ENCODE measurements around the gene ABHD2.

Gene ABHD2

GRCh38 chr15:89051875-89052274 lies 36.4 kb upstream of the ABHD2 start:
- peak overlapping the region; percentile 74 to 96 (median 80) for H3K27ac Mint-ChIP-seq
- no peaks in the 10 kb centered on the region for H3K36me3 Mint-ChIP-seq (ENCODE audit: low read depth)
- H3K9me3 Mint-ChIP-seq, result peaks cover 4% of the 10 kb centered on the region
- H3K27me3 Mint-ChIP-seq (ENCODE audit: low read depth), result no peaks in the 10 kb centered on the region
- TF ChIP-seq CTCF (IDR thresholded peaks at IDR 0.05; ENCODE audit: unreplicated experiment in 3 of 3), result no peak
- no peak overlapping the region for H3K4me3 Mint-ChIP-seq
- H3K4me1 Mint-ChIP-seq, result peaks cover 12% of the 10 kb centered on the region

GRCh38 chr15:89052474-89052873 lies 35.8 kb upstream of the ABHD2 start:
- Mint-ChIP-seq H3K27me3 (ENCODE audit: low read depth) (no peaks in the 10 kb centered on the region), H3K4me1 (peaks cover 12% of the 10 kb centered on the region), H3K27ac (peak overlapping the region; percentile 74 to 96 (median 80)), H3K4me3 (no peak overlapping the region), H3K36me3 (ENCODE audit: low read depth) (no peaks in the 10 kb centered on the region), H3K9me3 (peaks cover 4% of the 10 kb centered on the region)
- no peak for TF ChIP-seq CTCF (IDR thresholded peaks at IDR 0.05; ENCODE audit: unreplicated experiment in 3 of 3)

- Mint-ChIP-seq H3K27ac (no peak overlapping the region), H3K9me3 (peaks cover 1% of the 10 kb centered on the region), H3K4me3 (no peak overlapping the region)
These were observed 33.4 kb upstream of the ABHD2 start for GRCh38 chr15:89054873-89055272.

GRCh38 chr15:89057506-89058133 lies 30.6 kb upstream of the ABHD2 start:
- H3K27ac Mint-ChIP-seq, result no peak overlapping the region

More at GRCh38 chr15:89054873-89055272, 33.4 kb upstream of the ABHD2 start:
- Mint-ChIP-seq H3K36me3 (ENCODE audit: low read depth) (no peaks in the 10 kb centered on the region), H3K4me1 (peaks cover 12% of the 10 kb centered on the region), H3K27me3 (ENCODE audit: low read depth) (peaks cover 6% of the 10 kb centered on the region)
- no peak for TF ChIP-seq CTCF (IDR thresholded peaks at IDR 0.05; ENCODE audit: unreplicated experiment in 3 of 3)

GRCh38 chr15:89058376-89058775 lies 29.9 kb upstream of the ABHD2 start:
- Mint-ChIP-seq H3K4me1 (no peaks in the 10 kb centered on the region), H3K27ac (no peak overlapping the region), H3K4me3 (no peak overlapping the region), H3K9me3 (no peaks in the 10 kb centered on the region), H3K36me3 (ENCODE audit: low read depth) (no peaks in the 10 kb centered on the region), H3K27me3 (ENCODE audit: low read depth) (peaks cover 6% of the 10 kb centered on the region)
- TF ChIP-seq CTCF (IDR thresholded peaks at IDR 0.05; ENCODE audit: unreplicated experiment in 3 of 3), result no peak

More at GRCh38 chr15:89057506-89058133, 30.6 kb upstream of the ABHD2 start:
- no peaks in the 10 kb centered on the region for H3K9me3 Mint-ChIP-seq
- no peaks in the 10 kb centered on the region for H3K36me3 Mint-ChIP-seq (ENCODE audit: low read depth)
- H3K4me1 Mint-ChIP-seq, result no peaks in the 10 kb centered on the region
- TF ChIP-seq CTCF (IDR thresholded peaks at IDR 0.05; ENCODE audit: unreplicated experiment in 3 of 3), result peak; percentile 98 to 99 (median 98)
- peaks cover 6% of the 10 kb centered on the region for H3K27me3 Mint-ChIP-seq (ENCODE audit: low read depth)
- H3K4me3 Mint-ChIP-seq, result no peak overlapping the region

GRCh38 chr15:89058876-89059405 lies 29.3 kb upstream of the ABHD2 start:
- Mint-ChIP-seq H3K36me3 (ENCODE audit: low read depth) (no peaks in the 10 kb centered on the region), H3K9me3 (no peaks in the 10 kb centered on the region), H3K27ac (no peak overlapping the region), H3K27me3 (ENCODE audit: low read depth) (peaks cover 6% of the 10 kb centered on the region), H3K4me1 (no peaks in the 10 kb centered on the region), H3K4me3 (no peak overlapping the region)
- TF ChIP-seq CTCF (IDR thresholded peaks at IDR 0.05; ENCODE audit: unreplicated experiment in 3 of 3), result no peak
